PC-3 (cell line): ENCODE data around the gene PLEKHA1. TPM values are rescaled to one million over a fixed set of nuclear protein-coding genes. Genes with fewer than 3 reads are reported as not detected.

Experiments used
- ATAC-seq: fragments of 200-7000 bp; cut with Tn5 transposase; 2 replicates; pipeline ENCODE4 v1.9.1; 2020; ENCODE audit warnings: mild to moderate bottlenecking, moderate library complexity
- Bru-seq: library from RNA; stranded (reverse); fragments of 400-500 nt; gene quantifications from one replicate; lab custom pipeline; 2021; lab: Mats Ljungman, UMichigan
- BruChase-seq, 2 experiments: library from RNA; stranded (reverse); fragments of 400-500 nt; gene quantifications; one replicate each; lab custom pipeline; 2021; lab: Mats Ljungman, UMichigan
- BruUV-seq: library from RNA; stranded (reverse); fragments of 400-500 nt; replicated peaks from 2 replicates; lab custom pipeline; 2021; lab: Mats Ljungman, UMichigan
- CTCF ChIA-PET: fragments of 300-600 bp; sonication (Branson Sonifier 250); formaldehyde crosslinking; loops from one replicate; lab custom pipeline; 2022; ENCODE audit warnings: antibody characterized with exemption; lab: Charles Lee
- POLR2A ChIA-PET: fragments of 300-600 bp; sonication (Branson Sonifier 250); formaldehyde crosslinking; loops from one replicate; lab custom pipeline; 2022; ENCODE audit warnings: antibody characterized with exemption; ENCODE audit not compliant: unreplicated experiment; lab: Charles Lee
- DNase-seq: peaks from one replicate; pipeline ENCODE4 v3.0.0-alpha.2; 2015
- H2AFZ ChIP-seq: fragments of 300-600 bp; sonication (generic); 2 replicates; pipeline ENCODE4 v1.6.0; 2016; ENCODE audit warnings: antibody characterized with exemption, low read length
- H3F3A ChIP-seq: fragments of 300-600 bp; sonication (generic); one replicate; pipeline ENCODE4 v1.6.0; 2017; ENCODE audit warnings: antibody characterized with exemption, low read length, control low read depth, mild to moderate bottlenecking; ENCODE audit not compliant: unreplicated experiment
- H3K27ac ChIP-seq: fragments of 300-600 bp; sonication (generic); 2 replicates; pipeline ENCODE4 v1.5.1; 2016; ENCODE audit warnings: mild to moderate bottlenecking, low read length
- H3K27me3 ChIP-seq: fragments of 300-600 bp; sonication (generic); 2 replicates; pipeline ENCODE4 v1.6.1; 2016; ENCODE audit warnings: low read length, mixed read lengths
- H3K36me3 ChIP-seq: fragments of 300-600 bp; sonication (generic); 2 replicates; pipeline ENCODE4 v1.6.1; 2016; ENCODE audit warnings: low read depth, mixed run types, low read length, mixed read lengths
- H3K4me1 ChIP-seq: fragments of 300-600 bp; sonication (generic); 2 replicates; pipeline ENCODE4 v1.5.1; 2016; ENCODE audit warnings: low read length; ENCODE audit not compliant: insufficient read depth
- H3K4me2 ChIP-seq: fragments of 300-600 bp; sonication (generic); 2 replicates; pipeline ENCODE4 v1.6.0; 2016; ENCODE audit warnings: low read length
- H3K4me3 ChIP-seq: fragments of 300-600 bp; sonication (generic); 2 replicates; pipeline ENCODE4 v1.5.1; 2016; ENCODE audit warnings: mild to moderate bottlenecking, low read length, mixed read lengths
- H3K79me2 ChIP-seq: fragments of 300-600 bp; sonication (generic); 2 replicates; pipeline ENCODE4 v1.6.1; 2017; ENCODE audit warnings: low read length, mixed read lengths
- H3K9ac ChIP-seq: fragments of 300-600 bp; sonication (generic); 2 replicates; pipeline ENCODE4 v1.6.0; 2016; ENCODE audit warnings: mild to moderate bottlenecking, low read length
- H3K9me2 ChIP-seq: fragments of 300-600 bp; sonication (generic); replicated peaks from 2 replicates; pipeline ENCODE4 v1.6.1; 2016; ENCODE audit warnings: mixed run types, low read length, mixed read lengths
- H3K9me3 ChIP-seq: fragments of 300-600 bp; sonication (generic); 2 replicates; pipeline ENCODE4 v1.6.1; 2016; ENCODE audit warnings: low read length, mixed read lengths
- H4K20me1 ChIP-seq: fragments of 300-600 bp; sonication (generic); 2 replicates; pipeline ENCODE4 v1.6.1; 2016; ENCODE audit warnings: low read length, mixed read lengths
- CTCF ChIP-seq: fragments of 300-600 bp; sonication (generic); conservative IDR thresholded peaks from 2 replicates; pipeline ENCODE4 v1.5.1; 2017; ENCODE audit warnings: antibody characterized with exemption, low read depth, mild to moderate bottlenecking, low read length
- EZH2 ChIP-seq: fragments of 300-600 bp; sonication (generic); IDR thresholded peaks from one replicate; pipeline ENCODE4 v1.6.1; 2017; ENCODE audit warnings: antibody characterized with exemption, mild to moderate bottlenecking, low read length; ENCODE audit not compliant: unreplicated experiment
- EZH2phosphoT487 ChIP-seq: fragments of 300-600 bp; sonication (generic); IDR thresholded peaks from 2 replicates; pipeline ENCODE4 v1.6.1; 2018; ENCODE audit warnings: mild to moderate bottlenecking, antibody characterized with exemption, low read length, borderline replicate concordance
- intact Hi-C: fragments of 100-400 bp; cut with micrococcal nuclease; formaldehyde crosslinking; loops from 2 replicates; pipeline ENCODE4 v1.9.0; 2023
- long read RNA-seq: library from polyadenylated mRNA; unstranded; transcript quantifications from one replicate; pipeline ENCODE4 v2.0.0, GENCODE V29; 2021; ENCODE audit not compliant: unreplicated experiment
- total RNA-seq: library from RNA; depleted of rRNA; stranded (reverse); fragments of >200 nt; gene quantifications from 2 replicates; pipeline ENCODE4 v1.2.3, GENCODE V29; 2014; rRNA removed

The PLEKHA1 gene
- 5.2 and 7.7 TPM in 2 replicates for total RNA-seq
- percentile 61 among the genes with signal in this experiment for Bru-seq, nascent RNA
- percentile 69 among the genes with signal in this experiment for BruChase-seq, experiment 1, labeled RNA remaining after a 6-hour chase
- percentile 71 among the genes with signal in this experiment for BruChase-seq, experiment 2, labeled RNA remaining after a 2-hour chase
- long read RNA-seq, full-length matches to known transcripts, result 12 of 47 reads
- long read RNA-seq, partial matches to known transcripts, result 12 of 47 reads
- long read RNA-seq, other reads (novel, unspliced or antisense), result 23 of 47 reads

- no peaks in the 10 kb centered on the region for H3K27me3 ChIP-seq
- POLR2A ChIA-PET, result interaction anchor here (0.6 to 0.7 kb wide), 4 partner anchors 48 to 680 kb away, joined by 3 to 5 read pairs (median 3); partner anchors contain the start of gene ARMS2
- intact Hi-C loops, result loop anchor here (2.0 kb wide), 1 partner anchor 32 kb away; no protein-coding TSS in a partner anchor
- H3F3A ChIP-seq, result peaks cover 4% of the 10 kb centered on the region
- no peaks in the 10 kb centered on the region for H3K9me2 ChIP-seq
- no peak for TF ChIP-seq CTCF
- TF ChIP-seq EZH2phosphoT487, result no peak
- TF ChIP-seq EZH2, result no peak
- CTCF ChIA-PET, result interaction anchor here (1.3 to 1.7 kb wide), 2 partner anchors 32 to 66 kb away, joined by 4 to 11 read pairs; no protein-coding TSS in a partner anchor
- no peaks in the 10 kb centered on the region for H3K9me3 ChIP-seq
- H3K4me2 ChIP-seq, result peak within 1 kb of the TSS; percentile 96
- ATAC-seq (peak; percentile 91), DNase-seq (peak; percentile 93)
- peak within 1 kb of the TSS; percentile 71 for H3K9ac ChIP-seq
- H3K4me1 ChIP-seq, result peaks cover 16% of the 10 kb centered on the region; the same call in 1 of the 2 replicates
- no TSS peak for BruUV-seq
- H3K4me3 ChIP-seq, result peak within 1 kb of the TSS; percentile 95
- H3K79me2 ChIP-seq, result peaks cover 27% of the 10 kb centered on the region
- H4K20me1 ChIP-seq, result no peaks in the 10 kb centered on the region
- peak within 1 kb of the TSS; percentile 98 for H2AFZ ChIP-seq
- no peaks in the 10 kb centered on the region for H3K36me3 ChIP-seq
- H3K27ac ChIP-seq, result peak within 1 kb of the TSS; percentile 16; the same call in 1 of the 2 replicates
These were observed at the start of gene PLEKHA1 for GRCh38 chr10:122374237-122374858. TSS of gene PLEKHA1 (plus strand) at chr10:122374708. CDS start at chr10:122393201, 18,493 bp downstream.

- Histone ChIP-seq H3F3A (no peaks in the 10 kb centered on the region), H3K79me2 (no peaks in the 10 kb centered on the region), H3K4me1 (no peaks in the 10 kb centered on the region; the same call in 1 of the 2 replicates), H3K9me3 (no peaks in the 10 kb centered on the region), H4K20me1 (no peaks in the 10 kb centered on the region), H3K27me3 (no peaks in the 10 kb centered on the region), H3K27ac (no peak overlapping the region), H3K4me2 (no peak overlapping the region), H2AFZ (no peak overlapping the region), H3K9ac (no peak overlapping the region), H3K9me2 (no peaks in the 10 kb centered on the region), H3K4me3 (no peak overlapping the region), H3K36me3 (no peaks in the 10 kb centered on the region)
- DNase-seq (no peak), ATAC-seq (no peak)
- BruUV-seq, result no TSS peak
- ChIA-PET CTCF (no interaction called here), POLR2A (no interaction called here)
- no peak for TF ChIP-seq EZH2
- no peak for TF ChIP-seq EZH2phosphoT487
- no peak for TF ChIP-seq CTCF
- intact Hi-C loops, result no loop called here
These were observed 49.3 kb upstream of the PLEKHA1 start for GRCh38 chr10:122325235-122325634.
